BLaER1 treated with 17β-estradiol and CSF1 and Interleukin-3, amounts not matched to agents 10 nM and 100 nM (cell line): ENCODE results near the gene ST14.
A peak's percentile ranks its signal among the peaks of the same experiment; 100 is the strongest.

Experiments
- H3K27ac ChIP-seq, 11 experiments: shearing (Covaris generic); formaldehyde crosslinking; 2 replicates each; pipeline ENCODE4 v1.8.1; 2022
- H3K27me3 ChIP-seq, 11 experiments: shearing (Covaris generic); formaldehyde crosslinking; 2 replicates each; pipeline ENCODE4 v1.8.1; 2022
- H3K36me3 ChIP-seq, 11 experiments: shearing (Covaris generic); formaldehyde crosslinking; 2 replicates each; pipeline ENCODE4 v1.8.1; 2022
- H3K4me1 ChIP-seq, 10 experiments: shearing (Covaris generic); formaldehyde crosslinking; 2 replicates each; pipeline ENCODE4 v1.8.1; 2022
- H3K4me2 ChIP-seq, 11 experiments: shearing (Covaris generic); formaldehyde crosslinking; 2 replicates each; pipeline ENCODE4 v1.8.1; 2022
- H3K4me3 ChIP-seq, 10 experiments: shearing (Covaris generic); formaldehyde crosslinking; 2 replicates each; pipeline ENCODE4 v1.8.1; 2022
- H3K9ac ChIP-seq, 11 experiments: shearing (Covaris generic); formaldehyde crosslinking; 2 replicates each; pipeline ENCODE4 v1.8.1; 2022
- H3K9me3 ChIP-seq, 11 experiments: shearing (Covaris generic); formaldehyde crosslinking; replicated peaks in 1 of 11; 2 replicates each; pipeline ENCODE4 v1.8.1; 2022
- H4K20me1 ChIP-seq, 11 experiments: shearing (Covaris generic); formaldehyde crosslinking; 2 replicates each; pipeline ENCODE4 v1.8.1; 2022
- Cebpa-rat ChIP-seq, 11 experiments: shearing (Covaris generic); IDR thresholded peaks; 2 replicates each; pipeline ENCODE4 v1.8.1; 2022

ST14 gene

GRCh38 chr11:130118636-130119387 is 40.8 kb upstream of the ST14 start:
- H3K4me2 ChIP-seq: peak overlapping the region; percentile 75 to 94 (median 85)
- no peaks in the 10 kb centered on the region for H3K27me3 ChIP-seq
- peak overlapping the region in 4 of 10 experiments; percentile 0 to 23 (median 14); a peak in 2 of 20 replicates for H3K4me3 ChIP-seq
- peaks cover 0 to 94% (median 43%) of the 10 kb centered on the region in 11 experiments; a peak in 14 of 22 replicates for H4K20me1 ChIP-seq
- peak overlapping the region in 10 of 11 experiments; percentile 27 to 75 (median 56); a peak in 19 of 22 replicates for H3K27ac ChIP-seq
- H3K36me3 ChIP-seq: peaks cover 27 to 88% (median 59%) of the 10 kb centered on the region in 11 experiments
- H3K4me1 ChIP-seq: peaks cover 55 to 88% (median 71%) of the 10 kb centered on the region in 10 experiments
- peak overlapping the region in 8 of 11 experiments; percentile 22 to 51 (median 36); a peak in 12 of 22 replicates for H3K9ac ChIP-seq
- H3K9me3 ChIP-seq: peaks cover 0 to 16% (median 0%) of the 10 kb centered on the region in 11 experiments; a peak in 6 of 22 replicates
- TF ChIP-seq Cebpa-rat (IDR thresholded peaks at IDR 0.05): peak in 2 of 11 experiments; percentile 16 to 53; a peak in 1 of 22 replicates

- H3K36me3 ChIP-seq: peaks cover 33 to 84% (median 59%) of the 10 kb centered on the region in 11 experiments
- H3K9ac ChIP-seq: 0 out of 22 replicates have a peak overlapping the region, but pooled peaks of 1 of the 11 experiments have one; percentile 21
- no peaks in the 10 kb centered on the region for H3K27me3 ChIP-seq
- peak overlapping the region in 5 of 11 experiments; percentile 9 to 86 (median 82); a peak in 5 of 22 replicates for H3K27ac ChIP-seq
- peak overlapping the region; percentile 58 to 93 (median 85) for H3K4me2 ChIP-seq
- peaks cover 0 to 18% (median 0%) of the 10 kb centered on the region in 11 experiments; a peak in 6 of 22 replicates for H3K9me3 ChIP-seq
- no peak for TF ChIP-seq Cebpa-rat (IDR thresholded peaks at IDR 0.05)
- H3K4me1 ChIP-seq: peaks cover 60 to 97% (median 84%) of the 10 kb centered on the region in 10 experiments
- peaks cover 0 to 92% (median 35%) of the 10 kb centered on the region in 11 experiments; a peak in 13 of 22 replicates for H4K20me1 ChIP-seq
- H3K4me3 ChIP-seq: no peak overlapping the region
These were observed 39.5 kb upstream of the ST14 start for GRCh38 chr11:130120045-130120444.

GRCh38 chr11:130121445-130121978 is 38.1 kb upstream of the ST14 start:
- peak overlapping the region; percentile 58 to 93 (median 85) for H3K4me2 ChIP-seq
- H3K4me1 ChIP-seq: peaks cover 60 to 100% (median 92%) of the 10 kb centered on the region in 10 experiments
- H3K4me3 ChIP-seq: no peak overlapping the region
- H3K27me3 ChIP-seq: no peaks in the 10 kb centered on the region
- H3K9ac ChIP-seq: peak overlapping the region in 5 of 11 experiments; percentile 3 to 39 (median 18); a peak in 4 of 22 replicates
- peak overlapping the region in 10 of 11 experiments; percentile 7 to 86 (median 56); a peak in 18 of 22 replicates for H3K27ac ChIP-seq
- H3K36me3 ChIP-seq: peaks cover 46 to 84% (median 64%) of the 10 kb centered on the region in 11 experiments
- peaks cover 0 to 18% (median 0%) of the 10 kb centered on the region in 11 experiments; a peak in 6 of 22 replicates for H3K9me3 ChIP-seq
- H4K20me1 ChIP-seq: peaks cover 0 to 92% (median 34%) of the 10 kb centered on the region in 11 experiments; a peak in 12 of 22 replicates
- no peak for TF ChIP-seq Cebpa-rat (IDR thresholded peaks at IDR 0.05)

- Histone ChIP-seq H3K4me2 (peak overlapping the region; percentile 58 to 93 (median 85)), H3K27ac (peak overlapping the region in 9 of 11 experiments; percentile 8 to 86 (median 57); a peak in 18 of 22 replicates), H3K9me3 (peaks cover 0 to 18% (median 0%) of the 10 kb centered on the region in 11 experiments; a peak in 6 of 22 replicates), H3K27me3 (no peaks in the 10 kb centered on the region), H4K20me1 (peaks cover 0 to 92% (median 28%) of the 10 kb centered on the region in 11 experiments; a peak in 11 of 22 replicates), H3K36me3 (peaks cover 51 to 84% (median 64%) of the 10 kb centered on the region in 11 experiments), H3K4me3 (peak overlapping the region in 1 of 10 experiments; percentile 38; a peak in 1 of 20 replicates), H3K9ac (peak overlapping the region in 3 of 11 experiments; percentile 3 to 39 (median 39); a peak in 3 of 22 replicates), H3K4me1 (peaks cover 57 to 100% (median 89%) of the 10 kb centered on the region in 10 experiments)
- no peak for TF ChIP-seq Cebpa-rat (IDR thresholded peaks at IDR 0.05)
These were observed 37.4 kb upstream of the ST14 start for GRCh38 chr11:130122141-130122575.

GRCh38 chr11:130123414-130124040 is 36.1 kb upstream of the ST14 start:
- peaks cover 0 to 18% (median 0%) of the 10 kb centered on the region in 11 experiments; a peak in 6 of 22 replicates for H3K9me3 ChIP-seq
- peak overlapping the region in 10 of 11 experiments; percentile 41 to 86 (median 64); a peak in 17 of 22 replicates for H3K27ac ChIP-seq
- H3K4me3 ChIP-seq: peak overlapping the region in 3 of 10 experiments; percentile 2 to 20 (median 20); a peak in 4 of 20 replicates
- TF ChIP-seq Cebpa-rat (IDR thresholded peaks at IDR 0.05): no peak
- H3K27me3 ChIP-seq: no peaks in the 10 kb centered on the region
- peaks cover 43 to 97% (median 79%) of the 10 kb centered on the region in 10 experiments for H3K4me1 ChIP-seq
- H3K36me3 ChIP-seq: peaks cover 60 to 90% (median 77%) of the 10 kb centered on the region in 11 experiments
- H4K20me1 ChIP-seq: peaks cover 0 to 85% (median 14%) of the 10 kb centered on the region in 11 experiments; a peak in 9 of 22 replicates
- H3K9ac ChIP-seq: peak overlapping the region in 7 of 11 experiments; percentile 6 to 69 (median 59); a peak in 12 of 22 replicates
- H3K4me2 ChIP-seq: peak overlapping the region in 9 of 11 experiments; percentile 28 to 93 (median 85); a peak in 16 of 22 replicates

GRCh38 chr11:130124096-130124495 is 35.5 kb upstream of the ST14 start:
- Histone ChIP-seq H3K4me2 (peak overlapping the region in 9 of 11 experiments; percentile 28 to 93 (median 85); a peak in 17 of 22 replicates), H3K36me3 (peaks cover 65 to 96% (median 83%) of the 10 kb centered on the region in 11 experiments)

GRCh38 chr11:130125638-130126037 is 33.9 kb upstream of the ST14 start:
- H3K4me1 ChIP-seq: peaks cover 22 to 79% (median 59%) of the 10 kb centered on the region in 10 experiments
- peak overlapping the region in 3 of 11 experiments; percentile 82 to 86 (median 84); a peak in 6 of 22 replicates for H3K27ac ChIP-seq
- no peak overlapping the region; a peak in 1 of 22 replicates for H3K9ac ChIP-seq
- H4K20me1 ChIP-seq: peaks cover 0 to 85% (median 6%) of the 10 kb centered on the region in 11 experiments; a peak in 9 of 22 replicates
- H3K4me2 ChIP-seq: peak overlapping the region in 5 of 11 experiments; percentile 12 to 89 (median 85); a peak in 9 of 22 replicates
- peaks cover 0 to 18% (median 0%) of the 10 kb centered on the region in 11 experiments; a peak in 6 of 22 replicates for H3K9me3 ChIP-seq
- no peak overlapping the region for H3K4me3 ChIP-seq
- peaks cover 81 to 98% (median 92%) of the 10 kb centered on the region in 11 experiments for H3K36me3 ChIP-seq
- H3K27me3 ChIP-seq: no peaks in the 10 kb centered on the region
- no peak for TF ChIP-seq Cebpa-rat (IDR thresholded peaks at IDR 0.05)

More at GRCh38 chr11:130124096-130124495, 35.5 kb upstream of the ST14 start:
- H3K9me3 ChIP-seq: peaks cover 0 to 18% (median 0%) of the 10 kb centered on the region in 11 experiments; a peak in 6 of 22 replicates
- peaks cover 37 to 91% (median 73%) of the 10 kb centered on the region in 10 experiments for H3K4me1 ChIP-seq
- no peaks in the 10 kb centered on the region for H3K27me3 ChIP-seq
- H4K20me1 ChIP-seq: peaks cover 0 to 85% (median 9%) of the 10 kb centered on the region in 11 experiments; a peak in 8 of 22 replicates
- H3K27ac ChIP-seq: peak overlapping the region in 10 of 11 experiments; percentile 41 to 86 (median 68); a peak in 17 of 22 replicates
- peak overlapping the region in 2 of 10 experiments; percentile 20; a peak in 4 of 20 replicates for H3K4me3 ChIP-seq
- peak in 8 of 11 experiments; percentile 11 to 97 (median 92); a peak in 12 of 22 replicates for TF ChIP-seq Cebpa-rat (IDR thresholded peaks at IDR 0.05)
- peak overlapping the region in 7 of 11 experiments; percentile 6 to 69 (median 59); a peak in 13 of 22 replicates for H3K9ac ChIP-seq
